Mammary epithelial cell (primary cell): ENCODE measurements around the gene MIF.

Experiments
- EZH2 ChIP-seq: IDR thresholded peaks from 2 replicates; pipeline ENCODE4 v1.6.1; 2012; ENCODE audit warnings: low read length, inconsistent platforms, borderline replicate concordance
- TF ChIP-seq, protein P1 (sequence below), 2 donors: IDR thresholded peaks in 1 of 2; conservative IDR thresholded peaks in 1 of 2; 2 replicates each; pipeline ENCODE4 v1.5.1; 2011 to 2012; ENCODE audit warnings: inconsistent platforms in 2 of 2, low read length in 2 of 2, mild to moderate bottlenecking in 2 of 2, control low read depth in 1 of 2, low read depth in 1 of 2; ENCODE audit not compliant: insufficient read depth in 1 of 2; ENCODE audit errors: extremely low read depth in 1 of 2

DNA sequence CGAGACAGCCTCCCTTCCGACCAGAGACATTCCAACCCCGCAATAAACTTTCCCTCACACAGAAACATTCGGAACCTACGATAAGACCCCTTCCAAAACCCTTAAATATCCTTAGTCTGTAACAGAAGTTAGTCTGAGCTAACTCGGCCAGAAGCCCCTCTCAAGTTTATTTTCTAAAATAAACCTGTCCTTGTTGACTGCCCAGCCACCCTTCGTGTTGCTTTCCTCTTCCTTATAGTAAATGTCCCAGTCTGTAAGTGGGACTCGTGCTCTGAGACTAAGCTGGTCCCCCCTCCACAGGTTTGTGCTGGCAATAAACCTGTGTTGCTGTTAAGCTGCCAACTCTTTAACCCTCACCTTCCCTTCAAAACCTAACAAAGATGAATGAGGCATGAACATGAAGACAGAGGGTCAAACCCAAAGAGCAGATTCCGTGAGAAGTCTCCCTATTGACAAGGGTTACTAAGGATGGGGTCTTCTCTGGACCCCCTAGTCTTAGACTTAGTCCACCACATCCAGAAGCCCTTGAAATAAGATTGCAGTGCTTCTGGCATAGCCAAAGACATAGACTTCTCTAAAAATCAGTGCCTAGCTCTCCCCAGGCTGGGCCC, 18.2 kb downstream of the MIF start:
- TF ChIP-seq, protein P1, sequence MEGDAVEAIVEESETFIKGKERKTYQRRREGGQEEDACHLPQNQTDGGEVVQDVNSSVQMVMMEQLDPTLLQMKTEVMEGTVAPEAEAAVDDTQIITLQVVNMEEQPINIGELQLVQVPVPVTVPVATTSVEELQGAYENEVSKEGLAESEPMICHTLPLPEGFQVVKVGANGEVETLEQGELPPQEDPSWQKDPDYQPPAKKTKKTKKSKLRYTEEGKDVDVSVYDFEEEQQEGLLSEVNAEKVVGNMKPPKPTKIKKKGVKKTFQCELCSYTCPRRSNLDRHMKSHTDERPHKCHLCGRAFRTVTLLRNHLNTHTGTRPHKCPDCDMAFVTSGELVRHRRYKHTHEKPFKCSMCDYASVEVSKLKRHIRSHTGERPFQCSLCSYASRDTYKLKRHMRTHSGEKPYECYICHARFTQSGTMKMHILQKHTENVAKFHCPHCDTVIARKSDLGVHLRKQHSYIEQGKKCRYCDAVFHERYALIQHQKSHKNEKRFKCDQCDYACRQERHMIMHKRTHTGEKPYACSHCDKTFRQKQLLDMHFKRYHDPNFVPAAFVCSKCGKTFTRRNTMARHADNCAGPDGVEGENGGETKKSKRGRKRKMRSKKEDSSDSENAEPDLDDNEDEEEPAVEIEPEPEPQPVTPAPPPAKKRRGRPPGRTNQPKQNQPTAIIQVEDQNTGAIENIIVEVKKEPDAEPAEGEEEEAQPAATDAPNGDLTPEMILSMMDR (conservative IDR thresholded peaks at IDR 0.05 in 1 of 2, IDR thresholded peaks at IDR 0.05 in 1 of 2; ENCODE audit: extremely low read depth in 1 of 2, insufficient read depth in 1 of 2, low read depth in 1 of 2, low read length in 2 of 2), result no peak
- TF ChIP-seq EZH2, result no peak
